HG03442 (cell line): ENCODE results near the gene SRPX.

Source experiments
- ATAC-seq: cut with Tn5 transposase; IDR thresholded peaks from one replicate; pipeline ENCODE4 v1.9.1; 2021; ENCODE audit warnings: mild to moderate bottlenecking, moderate library complexity; ENCODE audit not compliant: unreplicated experiment

Gene SRPX

GRCh38 chrX:38142610-38143009, 78.1 kb downstream of the SRPX start:
- ATAC-seq = no peak

- ATAC-seq = no peak
These were observed 81.8 kb downstream of the SRPX start for GRCh38 chrX:38138900-38139299.

GRCh38 chrX:38138157-38138891, 82.3 kb downstream of the SRPX start:
- no peak for ATAC-seq

- no peak for ATAC-seq
These were observed 91.3 kb downstream of the SRPX start for GRCh38 chrX:38129366-38129765.

GRCh38 chrX:38127961-38128360, 92.7 kb downstream of the SRPX start:
- ATAC-seq = no peak

- ATAC-seq = no peak
These were observed 94.5 kb downstream of the SRPX start for GRCh38 chrX:38126179-38126578.

GRCh38 chrX:38124000-38124399, 96.7 kb downstream of the SRPX start:
- ATAC-seq = no peak

- peak; percentile 58 for ATAC-seq
These were observed 103.2 kb downstream of the SRPX start for GRCh38 chrX:38117485-38117884.

GRCh38 chrX:38116706-38117105, 104.0 kb downstream of the SRPX start:
- no peak for ATAC-seq

- peak; percentile 82 for ATAC-seq
These were observed 108.1 kb downstream of the SRPX start for GRCh38 chrX:38112566-38112965.

- no peak for ATAC-seq
These were observed 109.5 kb downstream of the SRPX start for GRCh38 chrX:38111196-38111595.

GRCh38 chrX:38110231-38110630, 110.4 kb downstream of the SRPX start:
- no peak for ATAC-seq

- no peak for ATAC-seq
These were observed 111.4 kb downstream of the SRPX start for GRCh38 chrX:38109042-38109898.

- no peak for ATAC-seq
These were observed 112.3 kb downstream of the SRPX start for GRCh38 chrX:38108364-38108763.

GRCh38 chrX:38106991-38107655, 113.5 kb downstream of the SRPX start:
- no peak for ATAC-seq

- no peak for ATAC-seq
These were observed 115.4 kb downstream of the SRPX start for GRCh38 chrX:38105216-38105725.

GRCh38 chrX:38103857-38104812, 116.5 kb downstream of the SRPX start:
- peak; percentile 90 for ATAC-seq

GRCh38 chrX:38102875-38103274, 117.8 kb downstream of the SRPX start:
- no peak for ATAC-seq

- ATAC-seq = no peak
These were observed 118.4 kb downstream of the SRPX start for GRCh38 chrX:38102240-38102639.

- ATAC-seq = no peak
These were observed 121.0 kb downstream of the SRPX start for GRCh38 chrX:38099688-38100087.
